Calu3 (cell line): ENCODE data around the gene GPRC5B. TPM values are rescaled to one million over a fixed set of nuclear protein-coding genes. Genes with fewer than 3 reads are reported as not detected.
A peak's percentile ranks its signal among the peaks of the same experiment; 100 is the strongest.

Experiments
- BruUV-seq: library from RNA; stranded (reverse); fragments of 400-500 nt; replicated peaks from 2 replicates; lab custom pipeline; 2021; lab: Mats Ljungman, UMichigan
- CTCF ChIA-PET: fragments of 300-600 bp; sonication (Branson Sonifier 250); formaldehyde crosslinking; loops from one replicate; lab custom pipeline; 2022; ENCODE audit warnings: antibody characterized with exemption; lab: Charles Lee
- DNase-seq: peaks from one replicate; pipeline ENCODE4 v3.0.0; 2022
- H3K27ac Mint-ChIP-seq: one replicate; pipeline ENCODE4 v1.8.0; 2022; ENCODE audit warnings: mixed read lengths; ENCODE audit not compliant: unreplicated experiment
- H3K27me3 Mint-ChIP-seq: one replicate; pipeline ENCODE4 v1.8.0; 2022; ENCODE audit warnings: mixed read lengths; ENCODE audit not compliant: unreplicated experiment
- H3K36me3 Mint-ChIP-seq: one replicate; pipeline ENCODE4 v1.8.0; 2022; ENCODE audit warnings: mild to moderate bottlenecking, moderate library complexity, mixed read lengths; ENCODE audit not compliant: insufficient read depth, unreplicated experiment
- H3K4me1 Mint-ChIP-seq: one replicate; pipeline ENCODE4 v1.8.0; 2022; ENCODE audit warnings: mild to moderate bottlenecking, low read depth, mixed read lengths; ENCODE audit not compliant: unreplicated experiment
- H3K4me3 Mint-ChIP-seq: one replicate; pipeline ENCODE4 v1.8.0; 2022; ENCODE audit warnings: mild to moderate bottlenecking, low read depth, moderate library complexity, mixed read lengths; ENCODE audit not compliant: unreplicated experiment
- H3K9me3 Mint-ChIP-seq: one replicate; pipeline ENCODE4 v1.8.0; 2022; ENCODE audit warnings: low read depth, mixed read lengths; ENCODE audit not compliant: unreplicated experiment
- intact Hi-C: fragments of 100-400 bp; cut with micrococcal nuclease; formaldehyde crosslinking; loops from one replicate; pipeline ENCODE4 v1.10.0; 2022; ENCODE audit not compliant: unreplicated experiment
- total RNA-seq: library from RNA; stranded (reverse); gene quantifications from 2 replicates; pipeline ENCODE4 v1.2.3, GENCODE V29; 2022
- TF ChIP-seq, protein P1 (sequence below): fragments of 200-600 bp; IDR thresholded peaks from one replicate; pipeline ENCODE4 v1.8.0; 2022; ENCODE audit warnings: antibody characterized with exemption; ENCODE audit not compliant: unreplicated experiment

GPRC5B gene
- total RNA-seq, 1 experiment from 2014 or later: 294 TPM

DNA sequence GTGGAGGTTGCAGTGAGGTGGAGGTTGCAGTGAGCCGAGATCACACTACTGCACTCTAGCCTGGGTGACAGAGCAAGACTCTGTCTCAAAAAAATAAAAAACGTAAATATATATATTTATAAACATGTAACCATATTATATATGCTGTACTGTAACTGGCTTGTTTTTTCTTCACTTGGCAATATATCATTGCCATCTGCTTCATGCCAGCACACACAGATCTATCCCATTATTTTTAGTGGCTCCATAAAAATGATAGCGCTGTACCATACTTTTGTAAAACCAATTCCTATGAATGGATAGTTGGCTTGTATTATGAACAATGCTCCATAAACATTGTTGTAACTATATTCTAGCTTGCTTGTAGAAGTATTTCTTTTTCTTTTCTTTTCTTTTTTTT is 49.5 kb downstream of the GPRC5B start:
- H3K4me1 Mint-ChIP-seq: peaks cover 27% of the 10 kb centered on the region
- TF ChIP-seq, protein P1, sequence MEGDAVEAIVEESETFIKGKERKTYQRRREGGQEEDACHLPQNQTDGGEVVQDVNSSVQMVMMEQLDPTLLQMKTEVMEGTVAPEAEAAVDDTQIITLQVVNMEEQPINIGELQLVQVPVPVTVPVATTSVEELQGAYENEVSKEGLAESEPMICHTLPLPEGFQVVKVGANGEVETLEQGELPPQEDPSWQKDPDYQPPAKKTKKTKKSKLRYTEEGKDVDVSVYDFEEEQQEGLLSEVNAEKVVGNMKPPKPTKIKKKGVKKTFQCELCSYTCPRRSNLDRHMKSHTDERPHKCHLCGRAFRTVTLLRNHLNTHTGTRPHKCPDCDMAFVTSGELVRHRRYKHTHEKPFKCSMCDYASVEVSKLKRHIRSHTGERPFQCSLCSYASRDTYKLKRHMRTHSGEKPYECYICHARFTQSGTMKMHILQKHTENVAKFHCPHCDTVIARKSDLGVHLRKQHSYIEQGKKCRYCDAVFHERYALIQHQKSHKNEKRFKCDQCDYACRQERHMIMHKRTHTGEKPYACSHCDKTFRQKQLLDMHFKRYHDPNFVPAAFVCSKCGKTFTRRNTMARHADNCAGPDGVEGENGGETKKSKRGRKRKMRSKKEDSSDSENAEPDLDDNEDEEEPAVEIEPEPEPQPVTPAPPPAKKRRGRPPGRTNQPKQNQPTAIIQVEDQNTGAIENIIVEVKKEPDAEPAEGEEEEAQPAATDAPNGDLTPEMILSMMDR: no peak
- no TSS peak for BruUV-seq
- peaks cover 4% of the 10 kb centered on the region for H3K36me3 Mint-ChIP-seq
- H3K4me3 Mint-ChIP-seq: no peak overlapping the region
- H3K27me3 Mint-ChIP-seq: no peaks in the 10 kb centered on the region
- no peak for DNase-seq
- CTCF ChIA-PET: no interaction called here
- no peak overlapping the region for H3K27ac Mint-ChIP-seq
- H3K9me3 Mint-ChIP-seq: no peaks in the 10 kb centered on the region
- intact Hi-C loops: no loop called here

DNA sequence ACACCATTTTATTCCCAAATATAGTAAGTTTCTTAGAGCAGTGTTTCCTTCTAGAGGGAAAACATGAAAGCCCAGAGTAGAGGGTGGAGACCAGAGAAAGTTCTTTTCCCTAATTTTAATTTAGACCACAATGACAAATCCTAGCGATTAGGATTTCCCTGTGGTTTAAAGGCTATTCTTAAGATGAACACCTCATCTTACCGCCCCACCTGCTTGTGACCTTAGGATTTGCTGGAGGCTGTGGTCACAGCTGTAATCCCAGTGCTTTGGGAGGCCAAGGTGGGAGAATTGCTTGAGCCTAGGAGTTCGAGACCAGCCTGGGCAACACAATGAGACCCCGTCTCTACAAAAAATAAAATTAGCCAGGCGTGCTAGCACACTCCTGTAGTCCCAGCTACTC is 51.1 kb downstream of the GPRC5B start:
- CTCF ChIA-PET: no interaction called here
- H3K4me1 Mint-ChIP-seq: peaks cover 27% of the 10 kb centered on the region
- peaks cover 12% of the 10 kb centered on the region for H3K36me3 Mint-ChIP-seq
- peak overlapping the region; percentile 60 for H3K27ac Mint-ChIP-seq
- no TSS peak for BruUV-seq
- intact Hi-C loops: no loop called here
- DNase-seq: no peak
- H3K9me3 Mint-ChIP-seq: no peaks in the 10 kb centered on the region
- TF ChIP-seq, protein P1: no peak
- no peak overlapping the region for H3K4me3 Mint-ChIP-seq
- H3K27me3 Mint-ChIP-seq: no peaks in the 10 kb centered on the region

DNA sequence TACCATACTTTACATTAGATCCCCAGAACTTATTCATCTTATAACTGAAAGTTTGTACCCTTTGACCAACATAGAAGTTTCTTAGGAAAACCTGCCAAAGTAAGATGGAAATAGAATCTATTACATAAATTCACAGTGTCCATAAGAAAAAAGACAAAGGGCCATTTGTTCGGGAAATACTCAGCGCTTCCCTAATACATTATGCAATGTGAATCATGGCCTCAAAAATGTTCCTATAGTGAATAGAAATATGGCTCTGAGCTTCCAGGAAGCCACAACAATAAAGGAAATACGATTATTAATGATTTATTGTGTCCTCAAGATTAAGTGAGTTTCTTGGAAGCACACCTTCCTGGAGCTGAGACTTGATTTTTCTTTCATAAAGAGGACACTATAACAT is 51.5 kb downstream of the GPRC5B start:
- peak overlapping the region; percentile 60 for H3K27ac Mint-ChIP-seq
- CTCF ChIA-PET: no interaction called here
- BruUV-seq: no TSS peak

DNA sequence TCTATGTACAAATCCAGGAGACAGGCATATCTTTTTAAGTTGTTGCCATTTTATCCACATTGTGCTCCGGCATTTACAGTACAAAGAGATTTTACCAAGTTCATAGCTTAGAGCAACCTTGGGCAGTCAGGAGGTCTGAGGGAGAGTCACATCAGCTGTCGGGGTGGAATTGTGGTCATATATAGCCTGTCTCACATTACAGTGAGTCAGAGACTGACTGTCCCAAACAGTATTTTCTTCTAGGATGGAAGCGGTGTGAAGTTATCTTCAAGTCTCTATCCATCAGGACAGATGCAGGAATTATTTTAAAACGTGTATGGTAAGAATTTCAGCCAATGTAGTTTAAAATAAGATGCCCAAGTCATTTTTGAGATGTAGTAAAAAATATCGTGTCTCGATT is 53.0 kb downstream of the GPRC5B start:
- TF ChIP-seq, protein P1: no peak
- CTCF ChIA-PET: interaction anchor here (0.5 to 1.0 kb wide), 4 partner anchors 12 to 1347 kb away, joined by 3 to 9 read pairs (median 3); no protein-coding TSS in a partner anchor
- no peaks in the 10 kb centered on the region for H3K9me3 Mint-ChIP-seq
- intact Hi-C loops: no loop called here
- no TSS peak for BruUV-seq
- no peaks in the 10 kb centered on the region for H3K27me3 Mint-ChIP-seq
- peak; percentile 27 for DNase-seq
- no peak overlapping the region for H3K27ac Mint-ChIP-seq
- H3K4me1 Mint-ChIP-seq: peaks cover 27% of the 10 kb centered on the region
- H3K36me3 Mint-ChIP-seq: peaks cover 16% of the 10 kb centered on the region
- H3K4me3 Mint-ChIP-seq: no peak overlapping the region

More for the DNA sequence above, 51.5 kb downstream of the GPRC5B start:
- H3K4me3 Mint-ChIP-seq: no peak overlapping the region
- intact Hi-C loops: no loop called here
- no peaks in the 10 kb centered on the region for H3K27me3 Mint-ChIP-seq
- H3K9me3 Mint-ChIP-seq: no peaks in the 10 kb centered on the region
- peaks cover 27% of the 10 kb centered on the region for H3K4me1 Mint-ChIP-seq
- no peak for DNase-seq
- TF ChIP-seq, protein P1: no peak
- H3K36me3 Mint-ChIP-seq: peaks cover 13% of the 10 kb centered on the region
